IgD-negative memory B cell (primary cell): ENCODE data around the gene LBX2. TPM values are rescaled to one million over a fixed set of nuclear protein-coding genes. Genes with fewer than 3 reads are reported as not detected.
"Not testable (repeated sequence)": the region's sequence is repeated elsewhere in the genome, so short reads cannot be mapped to it uniquely, and the experiment has no call there.

Source experiments
- H3K27ac Mint-ChIP-seq, 3 donors: one replicate each; pipeline ENCODE4 v1.8.0; 2020 to 2022; ENCODE audit warnings: mild to moderate bottlenecking in 3 of 3, mixed read lengths in 3 of 3, moderate library complexity in 1 of 3
- H3K27me3 Mint-ChIP-seq: one replicate; pipeline ENCODE4 v1.8.0; 2021; ENCODE audit warnings: mixed read lengths
- H3K36me3 Mint-ChIP-seq: one replicate; pipeline ENCODE4 v1.8.0; 2020; ENCODE audit warnings: mild to moderate bottlenecking, mixed read lengths
- H3K4me1 Mint-ChIP-seq, 3 donors: one replicate each; pipeline ENCODE4 v1.8.0; 2020 to 2022; ENCODE audit warnings: mixed read lengths in 3 of 3, mild to moderate bottlenecking in 1 of 3
- H3K4me3 Mint-ChIP-seq, 4 donors: one replicate each; pipeline ENCODE4 v1.8.0; 2020 to 2022; ENCODE audit warnings: mild to moderate bottlenecking in 4 of 4, mixed read lengths in 4 of 4, moderate library complexity in 3 of 4
- H3K9me3 Mint-ChIP-seq, 3 donors: one replicate each; pipeline ENCODE4 v1.8.0; 2020 to 2021; ENCODE audit warnings: mixed read lengths in 3 of 3, mild to moderate bottlenecking in 1 of 3
- polyA plus RNA-seq: library from polyadenylated mRNA; unstranded; fragments of 300-500 nt; fragmentation: Illumina TruSeq; gene quantifications from one replicate; pipeline ENCODE4 v1.2.3, GENCODE V29; 2021

The LBX2 gene
- polyA plus RNA-seq, 1 donor from 2014 or later: not detected

- no peaks in the 10 kb centered on the region for H3K27me3 Mint-ChIP-seq
- peaks cover 2% of the 10 kb centered on the region for H3K36me3 Mint-ChIP-seq
- peak overlapping the region; percentile 97 to 99 (median 98) for H3K27ac Mint-ChIP-seq
- H3K9me3 Mint-ChIP-seq: no peaks in the 10 kb centered on the region
- peaks cover 9 to 21% (median 10%) of the 10 kb centered on the region in 3 donors for H3K4me1 Mint-ChIP-seq
- peak overlapping the region; percentile 91 to 97 (median 93) for H3K4me3 Mint-ChIP-seq
These were observed 27.9 kb downstream of the LBX2 start for GRCh38 chr2:74471332-74472065.

DNA sequence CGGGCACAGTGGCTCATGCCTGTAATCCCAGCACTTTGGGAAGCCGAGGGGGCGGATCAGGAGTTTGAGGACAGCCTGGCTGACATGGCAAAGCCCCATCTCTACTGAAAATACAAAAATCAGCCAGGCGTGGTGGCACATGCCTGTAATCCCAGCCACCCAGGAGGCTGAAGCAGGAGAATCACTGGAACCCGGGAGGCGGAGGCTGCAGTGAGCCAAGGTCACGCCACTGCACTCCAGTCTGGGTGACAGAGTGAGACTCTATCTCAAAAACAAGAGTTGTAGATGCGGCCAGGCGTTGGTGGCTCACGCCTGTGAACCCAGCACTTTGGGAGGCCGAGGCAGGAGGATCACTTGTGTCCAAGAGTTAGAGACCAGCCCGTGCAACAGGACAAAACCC lies 28.7 kb downstream of the LBX2 start:
- Mint-ChIP-seq H3K27ac (peak overlapping the region; percentile 67 to 96 (median 89)), H3K4me3 (peak overlapping the region; percentile 30 to 87 (median 72)), H3K4me1 (peaks cover 12 to 21% (median 13%) of the 10 kb centered on the region in 3 donors)
- not testable (repeated sequence) for H3K9me3 Mint-ChIP-seq, H3K36me3 Mint-ChIP-seq, H3K27me3 Mint-ChIP-seq

DNA sequence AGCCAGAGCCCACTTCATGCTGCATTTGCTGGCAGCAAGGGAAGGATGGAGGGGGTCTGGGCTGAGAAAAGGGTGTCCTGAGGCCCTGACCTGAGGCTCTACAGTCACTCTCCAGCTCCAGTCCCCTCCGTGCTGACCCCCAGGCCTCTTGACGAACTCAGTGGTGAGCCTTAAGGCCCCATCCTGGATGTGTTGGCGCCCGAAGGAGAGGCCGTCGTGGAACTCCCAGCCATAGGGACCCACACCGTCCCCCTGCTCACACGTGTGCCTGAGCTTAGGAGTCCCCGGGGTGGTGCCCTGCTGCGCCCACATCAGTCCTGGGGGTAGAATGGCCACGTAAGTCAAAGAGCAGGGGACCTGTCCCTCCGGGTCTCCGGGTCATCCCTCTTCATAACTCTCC lies 35.0 kb downstream of the LBX2 start:
- H3K27ac Mint-ChIP-seq: peak overlapping the region in 1 of 3 donors; percentile 92
- peak overlapping the region; percentile 95 to 99 (median 99) for H3K4me3 Mint-ChIP-seq
- H3K9me3 Mint-ChIP-seq: no peaks in the 10 kb centered on the region
- H3K36me3 Mint-ChIP-seq: no peaks in the 10 kb centered on the region
- no peaks in the 10 kb centered on the region for H3K27me3 Mint-ChIP-seq
- peaks cover 5 to 18% (median 12%) of the 10 kb centered on the region in 3 donors for H3K4me1 Mint-ChIP-seq

GRCh38 chr2:74462786-74463105 lies 36.7 kb downstream of the LBX2 start:
- H3K9me3 Mint-ChIP-seq: no peaks in the 10 kb centered on the region
- peaks cover 11 to 23% (median 20%) of the 10 kb centered on the region in 3 donors for H3K4me1 Mint-ChIP-seq
- peak overlapping the region in 1 of 3 donors; percentile 71 for H3K27ac Mint-ChIP-seq
- no peaks in the 10 kb centered on the region for H3K27me3 Mint-ChIP-seq
- H3K4me3 Mint-ChIP-seq: peak overlapping the region in 3 of 4 donors; percentile 34 to 90 (median 39)
- H3K36me3 Mint-ChIP-seq: no peaks in the 10 kb centered on the region

- peak overlapping the region in 1 of 3 donors; percentile 5 for H3K27ac Mint-ChIP-seq
- H3K36me3 Mint-ChIP-seq: no peaks in the 10 kb centered on the region
- H3K4me1 Mint-ChIP-seq: peaks cover 12 to 24% (median 20%) of the 10 kb centered on the region in 3 donors
- no peaks in the 10 kb centered on the region for H3K27me3 Mint-ChIP-seq
- no peaks in the 10 kb centered on the region for H3K9me3 Mint-ChIP-seq
- peak overlapping the region in 1 of 4 donors; percentile 90 for H3K4me3 Mint-ChIP-seq
These were observed 37.2 kb downstream of the LBX2 start for GRCh38 chr2:74462054-74462785.

GRCh38 chr2:74461187-74462053 lies 38.0 kb downstream of the LBX2 start:
- Mint-ChIP-seq H3K27ac (peak overlapping the region in 1 of 3 donors; percentile 5), H3K36me3 (no peaks in the 10 kb centered on the region), H3K9me3 (no peaks in the 10 kb centered on the region), H3K4me3 (peak overlapping the region in 2 of 4 donors; percentile 46 to 90), H3K4me1 (peaks cover 19 to 32% (median 28%) of the 10 kb centered on the region in 3 donors), H3K27me3 (no peaks in the 10 kb centered on the region)

DNA sequence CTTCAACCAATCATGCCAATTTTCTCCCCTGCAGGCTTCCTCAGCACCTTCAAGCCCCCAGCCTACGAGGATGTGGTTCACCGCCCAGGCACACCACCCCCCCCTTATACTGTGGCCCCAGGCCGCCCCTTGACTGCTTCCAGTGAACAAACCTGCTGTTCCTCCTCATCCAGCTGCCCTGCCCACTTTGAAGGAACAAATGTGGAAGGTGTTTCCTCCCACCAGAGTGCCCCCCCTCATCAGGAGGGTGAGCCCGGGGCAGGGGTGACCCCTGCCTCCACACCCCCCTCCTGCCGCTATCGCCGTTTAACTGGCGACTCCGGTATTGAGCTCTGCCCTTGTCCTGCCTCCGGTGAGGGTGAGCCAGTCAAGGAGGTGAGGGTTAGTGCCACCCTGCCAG lies 39.2 kb downstream of the LBX2 start:
- Mint-ChIP-seq H3K4me3 (peak overlapping the region in 3 of 4 donors; percentile 57 to 90 (median 66)), H3K27ac (peak overlapping the region in 1 of 3 donors; percentile 92), H3K4me1 (peaks cover 25 to 36% (median 31%) of the 10 kb centered on the region in 3 donors)
- not testable (repeated sequence) for H3K36me3 Mint-ChIP-seq, H3K27me3 Mint-ChIP-seq, H3K9me3 Mint-ChIP-seq

DNA sequence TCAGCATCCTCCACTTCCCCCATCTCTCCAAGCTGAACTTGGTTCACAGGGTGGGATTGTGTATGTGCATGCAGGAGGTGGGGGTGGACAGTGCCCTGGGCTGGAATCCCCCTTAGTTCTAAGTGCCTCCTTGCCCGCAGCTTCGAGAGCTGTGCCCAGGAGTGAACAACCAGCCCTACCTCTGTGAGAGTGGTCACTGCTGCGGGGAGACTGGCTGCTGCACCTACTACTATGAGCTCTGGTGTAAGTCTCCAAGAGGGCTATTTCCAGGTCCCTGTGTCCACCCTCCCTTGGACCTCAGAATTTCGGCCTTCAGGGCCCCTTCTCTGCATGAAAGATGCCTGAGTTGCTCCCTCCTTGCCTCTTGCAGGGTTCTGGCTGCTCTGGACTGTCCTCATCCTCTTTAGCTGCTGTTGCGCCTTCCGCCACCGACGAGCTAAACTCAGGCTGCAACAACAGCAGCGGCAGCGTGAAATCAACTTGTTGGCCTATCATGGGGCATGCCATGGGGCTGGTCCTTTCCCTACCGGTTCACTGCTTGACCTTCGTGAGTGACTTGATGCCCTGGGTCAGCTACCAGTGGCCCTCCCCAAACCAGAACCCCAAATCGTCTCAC lies 39.8 kb downstream of the LBX2 start:
- H3K9me3 Mint-ChIP-seq, H3K27me3 Mint-ChIP-seq, H3K36me3 Mint-ChIP-seq: not testable (repeated sequence)
- Mint-ChIP-seq H3K4me3 (peak overlapping the region; percentile 90 to 96 (median 96)), H3K27ac (peak overlapping the region in 2 of 3 donors; percentile 33 to 92), H3K4me1 (peaks cover 31 to 42% (median 36%) of the 10 kb centered on the region in 3 donors)

- Mint-ChIP-seq H3K36me3 (peaks cover 4% of the 10 kb centered on the region), H3K9me3 (no peaks in the 10 kb centered on the region), H3K4me3 (peak overlapping the region; percentile 90 to 96 (median 96)), H3K4me1 (peaks cover 35 to 42% (median 40%) of the 10 kb centered on the region in 3 donors), H3K27ac (peak overlapping the region; percentile 92 to 100 (median 100)), H3K27me3 (no peaks in the 10 kb centered on the region)
These were observed 40.5 kb downstream of the LBX2 start for GRCh38 chr2:74458938-74459363.

GRCh38 chr2:74458132-74458937 lies 41.1 kb downstream of the LBX2 start, which contains the start of gene WBP1:
TSS of gene WBP1 (plus strand) at chr2:74458438. CDS start at chr2:74458603, 165 bp downstream.
- Mint-ChIP-seq H3K9me3 (no peaks in the 10 kb centered on the region), H3K36me3 (peaks cover 4% of the 10 kb centered on the region), H3K27me3 (no peaks in the 10 kb centered on the region), H3K27ac (peak within 1 kb of the TSS; percentile 92 to 100 (median 100)), H3K4me1 (peaks cover 34 to 41% (median 39%) of the 10 kb centered on the region in 3 donors), H3K4me3 (peak within 1 kb of the TSS; percentile 90 to 96 (median 96))

DNA sequence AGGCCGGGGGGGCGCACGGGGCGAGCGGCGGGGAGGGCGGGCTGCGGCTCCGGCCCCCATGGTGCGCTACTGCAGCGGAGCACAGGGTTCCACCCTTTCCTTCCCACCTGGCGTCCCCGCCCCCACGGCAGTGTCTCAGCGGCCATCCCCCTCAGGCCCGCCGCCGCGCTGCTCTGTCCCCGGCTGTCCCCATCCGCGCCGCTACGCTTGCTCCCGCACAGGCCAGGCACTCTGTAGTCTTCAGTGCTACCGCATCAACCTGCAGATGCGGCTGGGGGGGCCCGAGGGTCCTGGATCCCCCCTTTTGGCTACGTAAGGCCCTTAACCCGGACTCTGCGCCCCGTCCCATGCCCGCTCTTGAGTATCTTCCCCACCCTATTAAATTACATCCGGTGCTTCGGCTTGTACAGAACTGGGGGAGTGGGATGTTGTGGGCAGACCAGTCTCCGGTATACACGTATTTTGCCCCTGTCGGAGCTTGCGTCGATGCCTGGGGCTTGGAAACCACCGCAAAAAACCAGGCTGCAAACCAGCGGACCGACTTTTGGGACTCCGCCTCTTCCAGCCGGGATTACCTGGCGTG lies 41.8 kb downstream of the LBX2 start:
- Mint-ChIP-seq H3K9me3 (no peaks in the 10 kb centered on the region), H3K27ac (peak overlapping the region; percentile 92 to 100 (median 100)), H3K4me3 (peak overlapping the region; percentile 90 to 96 (median 96)), H3K4me1 (peaks cover 35 to 43% (median 43%) of the 10 kb centered on the region in 3 donors), H3K36me3 (peaks cover 4% of the 10 kb centered on the region), H3K27me3 (no peaks in the 10 kb centered on the region)

- peak overlapping the region; percentile 92 to 100 (median 98) for H3K27ac Mint-ChIP-seq
- H3K36me3 Mint-ChIP-seq: peaks cover 5% of the 10 kb centered on the region
- no peaks in the 10 kb centered on the region for H3K27me3 Mint-ChIP-seq
- H3K4me3 Mint-ChIP-seq: peak overlapping the region; percentile 90 to 96 (median 96)
- H3K9me3 Mint-ChIP-seq: no peaks in the 10 kb centered on the region
- H3K4me1 Mint-ChIP-seq: peaks cover 40 to 48% (median 47%) of the 10 kb centered on the region in 3 donors
These were observed 42.3 kb downstream of the LBX2 start for GRCh38 chr2:74457129-74457548.
